Lung (tissue), 12 donors: ENCODE results near the gene SNTG2. TPM values are rescaled to one million over a fixed set of nuclear protein-coding genes. Genes with fewer than 3 reads are reported as not detected.

Experiments used
- ATAC-seq: fragments of 200-7000 bp; cut with Tn5 transposase; one replicate; pipeline ENCODE4 v1.9.1; 2020; ENCODE audit warnings: moderate number of reproducible peaks; ENCODE audit not compliant: insufficient read depth, low FRiP score
- DNase-seq, 3 donors: peaks; one replicate each; pipeline ENCODE4 v3.0.0-alpha.2; 2013 to 2017
- H3K27ac ChIP-seq, 2 donors: one replicate each; pipeline ENCODE4 v1.5.1; 2013; ENCODE audit warnings: mild to moderate bottlenecking in 2 of 2, moderate library complexity in 2 of 2, control low read depth in 1 of 2, inconsistent platforms in 1 of 2, low read depth in 1 of 2, low read length in 1 of 2
- H3K27me3 ChIP-seq, 3 donors: one replicate each; pipeline ENCODE4 v1.5.1; 2013; ENCODE audit warnings: low read length in 2 of 3; ENCODE audit not compliant: control insufficient read depth in 3 of 3, insufficient read depth in 3 of 3
- H3K36me3 ChIP-seq, 4 donors: one replicate each; pipeline ENCODE4 v1.5.1; 2013; ENCODE audit warnings: low read length in 4 of 4, mild to moderate bottlenecking in 1 of 4, moderate library complexity in 1 of 4; ENCODE audit not compliant: control insufficient read depth in 4 of 4, insufficient read depth in 4 of 4
- H3K4me1 ChIP-seq, 5 donors: one replicate each; pipeline ENCODE4 v1.5.1; 2013; ENCODE audit warnings: low read length in 5 of 5, mild to moderate bottlenecking in 2 of 5, moderate library complexity in 1 of 5; ENCODE audit not compliant: control insufficient read depth in 5 of 5, insufficient read depth in 5 of 5
- H3K4me3 ChIP-seq: one replicate; pipeline ENCODE4 v1.5.1; 2013; ENCODE audit warnings: mild to moderate bottlenecking, control low read depth, moderate library complexity
- H3K9ac ChIP-seq, 2 donors: one replicate each; pipeline ENCODE4 v1.5.1; 2013; ENCODE audit warnings: low read length in 2 of 2, control low read depth in 1 of 2; ENCODE audit not compliant: insufficient read depth in 1 of 2
- H3K9me3 ChIP-seq, 4 donors: one replicate each; pipeline ENCODE4 v1.5.1; 2013; ENCODE audit warnings: low read length in 3 of 4, mild to moderate bottlenecking in 1 of 4, moderate library complexity in 1 of 4; ENCODE audit not compliant: control insufficient read depth in 4 of 4, insufficient read depth in 3 of 4
- WGBS, 2 donors: extraction: QIAGEN DNeasy Blood & Tissue Kit; methylation state at CpG; one replicate each; pipeline ENCODE4 v1.1.7; 2013; 5-methylcytosine and 5-hydroxymethylcytosine counted together
- polyA plus RNA-seq, 2 donors: library from polyadenylated mRNA; stranded (reverse); fragments of 200-250 nt; gene quantifications; one replicate each; pipeline ENCODE4 v1.2.1, GENCODE V29; 2013
- total RNA-seq, 2 donors: library from RNA; depleted of rRNA in 1 of 2; stranded (reverse); fragments of >200 nt in 1 of 2; gene quantifications; one replicate each; pipeline ENCODE4 v1.2.1, GENCODE V29; 2014 to 2021
- TF ChIP-seq, protein P1 (sequence below): IDR thresholded peaks from 2 replicates; pipeline ENCODE4 v1.5.1; 2012; ENCODE audit warnings: mild to moderate bottlenecking; ENCODE audit errors: control extremely low read depth, extremely low read depth
- donor health status: control.
- donor health status: control.
- donor health status: Bipolar disorder and iron deficiency.
- donor health status: healthy.
- donor health status: DM: yes; HTN: yes; CAD: no.

SNTG2 gene
- total and polyA plus RNA-seq, 4 donors, result 0.31 to 1.8 (median 1.2) TPM

DNA sequence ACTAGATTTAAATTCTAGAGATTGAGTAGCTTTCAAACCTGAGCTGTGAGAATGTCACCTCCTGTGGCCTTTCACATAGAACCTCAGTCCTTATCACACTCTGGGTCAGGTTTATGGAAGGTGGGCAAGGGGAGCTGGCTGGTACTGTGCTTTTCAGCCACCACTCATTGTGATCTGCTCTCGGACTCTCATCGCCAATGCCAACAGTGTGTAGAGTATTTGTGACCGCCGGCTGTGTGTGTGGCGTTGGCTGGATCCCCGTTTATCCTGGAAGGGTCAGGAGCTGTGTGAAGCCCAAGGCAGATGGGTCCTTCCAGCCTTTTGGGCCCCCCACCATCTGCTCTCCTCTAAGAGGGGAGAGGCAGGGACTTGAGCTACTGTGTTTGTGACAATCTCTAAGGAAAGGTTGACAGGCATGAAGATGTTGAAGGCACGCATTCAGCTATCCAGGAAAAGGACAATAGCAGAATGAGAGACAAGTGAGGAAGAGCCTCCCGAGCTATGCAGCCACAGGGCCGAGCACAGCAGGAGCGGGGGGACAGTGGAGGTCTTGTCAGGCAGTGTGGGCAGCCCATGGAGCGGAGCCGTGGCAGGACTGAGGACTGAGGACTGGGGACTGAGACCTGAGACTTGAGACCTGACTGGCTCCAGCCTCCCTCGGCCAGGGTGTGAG is 355.5 kb downstream of the SNTG2 start:
- ATAC-seq, result no peak
- H3K9ac ChIP-seq, result no peak overlapping the region
- H3K36me3 ChIP-seq, result no peaks in the 10 kb centered on the region
- H3K4me1 ChIP-seq, result peaks cover 0 to 6% (median 0%) of the 10 kb centered on the region in 5 donors
- peaks cover 0 to under 1% (median 0%) of the 10 kb centered on the region in 3 donors for H3K27me3 ChIP-seq
- TF ChIP-seq, protein P1, sequence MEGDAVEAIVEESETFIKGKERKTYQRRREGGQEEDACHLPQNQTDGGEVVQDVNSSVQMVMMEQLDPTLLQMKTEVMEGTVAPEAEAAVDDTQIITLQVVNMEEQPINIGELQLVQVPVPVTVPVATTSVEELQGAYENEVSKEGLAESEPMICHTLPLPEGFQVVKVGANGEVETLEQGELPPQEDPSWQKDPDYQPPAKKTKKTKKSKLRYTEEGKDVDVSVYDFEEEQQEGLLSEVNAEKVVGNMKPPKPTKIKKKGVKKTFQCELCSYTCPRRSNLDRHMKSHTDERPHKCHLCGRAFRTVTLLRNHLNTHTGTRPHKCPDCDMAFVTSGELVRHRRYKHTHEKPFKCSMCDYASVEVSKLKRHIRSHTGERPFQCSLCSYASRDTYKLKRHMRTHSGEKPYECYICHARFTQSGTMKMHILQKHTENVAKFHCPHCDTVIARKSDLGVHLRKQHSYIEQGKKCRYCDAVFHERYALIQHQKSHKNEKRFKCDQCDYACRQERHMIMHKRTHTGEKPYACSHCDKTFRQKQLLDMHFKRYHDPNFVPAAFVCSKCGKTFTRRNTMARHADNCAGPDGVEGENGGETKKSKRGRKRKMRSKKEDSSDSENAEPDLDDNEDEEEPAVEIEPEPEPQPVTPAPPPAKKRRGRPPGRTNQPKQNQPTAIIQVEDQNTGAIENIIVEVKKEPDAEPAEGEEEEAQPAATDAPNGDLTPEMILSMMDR, result no peak
- peaks cover 0 to 3% (median 1%) of the 10 kb centered on the region in 4 donors for H3K9me3 ChIP-seq
- H3K4me3 ChIP-seq, result no peak overlapping the region
- 86 to 87% methylated on average over 13 of the region's 13 CpGs for WGBS, 2 donors
- no peak overlapping the region for H3K27ac ChIP-seq
- DNase-seq, result no peak

DNA sequence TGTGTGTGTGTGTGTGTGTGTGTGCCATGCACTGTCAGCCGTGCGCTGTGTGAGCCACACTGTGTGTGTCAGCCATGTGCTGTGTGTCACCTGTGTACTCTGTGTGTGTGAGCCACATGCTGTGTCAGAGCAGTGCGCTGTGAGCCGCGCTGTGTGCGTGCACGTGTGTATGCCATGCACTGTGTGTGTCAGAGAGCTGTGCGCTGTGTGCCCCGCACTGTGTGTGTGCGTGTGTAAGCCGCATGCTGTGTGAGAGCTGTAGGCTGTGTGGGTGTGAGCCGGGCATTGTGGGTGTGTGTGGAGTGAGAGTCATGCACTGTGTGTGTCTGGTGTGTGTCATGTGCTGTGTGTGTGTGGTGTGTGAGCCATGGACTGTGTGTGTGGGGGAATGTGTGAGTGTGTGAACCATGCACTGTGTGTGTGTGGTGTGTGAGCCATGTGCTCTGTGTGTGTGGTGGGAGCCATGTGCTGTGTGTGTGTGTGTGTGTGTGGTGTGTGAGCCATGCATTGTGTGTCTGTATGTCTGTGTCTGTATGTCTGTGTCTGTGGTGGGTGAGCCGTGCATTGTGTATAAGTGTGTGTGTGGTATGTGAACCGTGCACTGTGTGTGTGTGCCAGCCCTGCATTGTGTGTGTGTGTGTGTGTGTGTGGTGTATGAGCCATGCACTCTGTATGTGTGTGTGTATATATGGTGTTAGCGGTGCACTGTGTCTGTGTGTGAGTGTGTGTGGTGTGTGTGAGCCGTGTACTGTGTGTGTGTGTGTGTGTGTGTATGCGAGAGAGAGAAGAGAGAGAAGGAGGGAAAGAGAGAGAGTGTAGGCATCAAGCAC is 356.3 kb downstream of the SNTG2 start:
- Histone ChIP-seq H3K27ac (no peak overlapping the region), H3K36me3 (no peaks in the 10 kb centered on the region), H3K9ac (no peak overlapping the region), H3K4me3 (no peak overlapping the region), H3K9me3 (peaks cover 0 to 3% (median 1%) of the 10 kb centered on the region in 4 donors), H3K4me1 (peaks cover 0 to 6% (median 0%) of the 10 kb centered on the region in 5 donors), H3K27me3 (no peaks in the 10 kb centered on the region)
- ATAC-seq, result no peak
- TF ChIP-seq, protein P1, result no peak
- DNase-seq, result no peak
- WGBS, 2 donors, result 94 to 96% methylated on average over 17 of the region's 17 CpGs

DNA sequence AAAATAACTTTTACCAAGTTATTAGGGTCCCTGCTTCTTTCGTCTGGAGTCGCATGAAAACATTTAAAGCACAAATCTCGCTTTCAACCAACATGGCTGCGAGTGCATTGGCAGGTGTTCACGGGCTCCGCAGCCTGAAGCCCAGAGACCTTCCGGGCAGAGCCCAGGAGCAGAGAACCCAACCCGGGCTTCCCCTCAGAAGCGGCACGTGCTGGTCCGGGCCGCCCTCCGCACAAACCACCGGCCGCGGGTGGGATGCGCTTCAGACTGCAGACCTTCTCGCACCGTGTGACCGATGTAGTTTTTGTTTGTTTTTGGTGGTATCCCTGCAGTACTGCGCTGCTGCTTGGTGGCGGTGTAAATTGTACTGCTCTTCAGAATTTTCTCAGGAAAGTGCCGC is 357.0 kb downstream of the SNTG2 start:
- Histone ChIP-seq H3K27ac (no peak overlapping the region), H3K27me3 (no peaks in the 10 kb centered on the region), H3K9ac (no peak overlapping the region), H3K9me3 (peaks cover 0 to 3% (median 1%) of the 10 kb centered on the region in 4 donors), H3K36me3 (no peaks in the 10 kb centered on the region), H3K4me1 (peaks cover 0 to 6% (median 0%) of the 10 kb centered on the region in 5 donors), H3K4me3 (no peak overlapping the region)
- ATAC-seq (no peak), DNase-seq (no peak)
- TF ChIP-seq, protein P1, result no peak
- 93 to 94% methylated on average over 23 of the region's 23 CpGs for WGBS, 2 donors
